Kidney (tissue), 22 donors: ENCODE results near the gene TREML4. TPM values are rescaled to one million over a fixed set of nuclear protein-coding genes. Genes with fewer than 3 reads are reported as not detected.

Source experiments
- DNase-seq, 5 donors: peaks; one replicate each; pipeline ENCODE4 v3.0.0-alpha.2; 2013 to 2020
- FAIRE-seq: peaks from 2 replicates; lab custom pipeline; 2012; peaks lifted over from hg19 to GRCh38; lab: Jason Lieb, UNC
- H3K27ac ChIP-seq, 2 donors: one replicate each; pipeline ENCODE4 v1.7.0; 2013; ENCODE audit warnings: low read depth in 2 of 2, low read length in 2 of 2, inconsistent platforms in 1 of 2
- H3K27me3 ChIP-seq: one replicate; pipeline ENCODE4 v1.7.1; 2013; ENCODE audit warnings: low read length, inconsistent platforms; ENCODE audit not compliant: control insufficient read depth, insufficient read depth
- H3K36me3 ChIP-seq, 3 donors: one replicate each; pipeline versions ENCODE4 v1.7.0 to v1.7.1; 2013; ENCODE audit warnings: low read length in 3 of 3, control low read depth in 1 of 3, inconsistent platforms in 1 of 3; ENCODE audit not compliant: insufficient read depth in 3 of 3, control insufficient read depth in 2 of 3
- H3K4me1 ChIP-seq, 3 donors: one replicate each; pipeline versions ENCODE4 v1.7.0 to v1.7.1; 2013; ENCODE audit warnings: low read length in 3 of 3, inconsistent platforms in 1 of 3, low read depth in 1 of 3; ENCODE audit not compliant: control insufficient read depth in 2 of 3, insufficient read depth in 2 of 3
- H3K4me3 ChIP-seq, 3 donors: one replicate each; pipeline versions ENCODE4 v1.7.0 to v1.8.1; 2013; ENCODE audit warnings: low read length in 3 of 3, control low read depth in 1 of 3, inconsistent platforms in 1 of 3
- H3K9ac ChIP-seq, 3 donors: one replicate each; pipeline versions ENCODE4 v1.7.0 to v1.7.1; 2013; ENCODE audit warnings: low read length in 3 of 3, control low read depth in 1 of 3, inconsistent platforms in 1 of 3
- H3K9me3 ChIP-seq, 3 donors: one replicate each; pipeline versions ENCODE4 v1.7.0 to v1.7.1; 2013; ENCODE audit warnings: low read length in 3 of 3, control low read depth in 1 of 3, inconsistent platforms in 1 of 3; ENCODE audit not compliant: control insufficient read depth in 2 of 3, insufficient read depth in 1 of 3
- CTCF ChIP-seq: IDR thresholded peaks from 3 replicates; pipeline ENCODE4 v1.5.1; 2012; ENCODE audit warnings: mild to moderate bottlenecking, moderate library complexity, borderline replicate concordance; ENCODE audit not compliant: insufficient read depth; ENCODE audit errors: extremely low read depth
- intact Hi-C: fragments of 100-400 bp; cut with DNase I; formaldehyde crosslinking; loops from one replicate; pipeline ENCODE4 v1.11.1; 2022
- long read RNA-seq, 10 donors: library from polyadenylated mRNA in 1 of 10; unstranded in 1 of 10; transcript quantifications; one replicate each; pipeline ENCODE4 v2.0.0 and lab custom pipeline, GENCODE V29; 2021 to 2026
- polyA plus RNA-seq: library from polyadenylated mRNA; stranded (reverse); fragments of 350-450 nt; fragmentation: Illumina TruSeq; extraction: RNeasy Lipid Tissue Mini Kit (QIAGEN cat#74804); gene quantifications from one replicate; pipeline ENCODE4 v1.2.3, GENCODE V29; 2014; ENCODE audit warnings: low read depth, low replicate concordance; ENCODE audit not compliant: insufficient read depth
- total RNA-seq: library from RNA; stranded (reverse); fragmentation: NEBNext Ultra II Directional; extraction: Animal tissue kit (Norgen Biotek cat#: 25700); gene quantifications from one replicate; pipeline ENCODE4 v1.2.1, GENCODE V29; 2021
- donor health status: control.
- donor health status: control.
- donor health status: control.
- donor health status: control.
- donor health status: control.
- donor health status: DM: yes; HTN: yes; CAD: no.
- donor health status: Normal renal cell carcinoma (clear cell type).

TREML4 gene
- not detected for total RNA-seq
- polyA plus RNA-seq, result not detected
- long read RNA-seq, donor 1, result 0 reads
- long read RNA-seq, donor 2, result 0 reads
- long read RNA-seq, donor 3, result 0 reads
- long read RNA-seq, donor 4, result 0 reads
- long read RNA-seq, donor 5, result 0 reads
- long read RNA-seq, donor 6, result 0 reads
- long read RNA-seq, donor 7, result 0 reads
- long read RNA-seq, donor 8, result 0 reads
- long read RNA-seq, donor 9, result 0 reads
- long read RNA-seq, donor 10, result 0 reads

GRCh38 chr6:41228096-41228495 lies at the start of gene TREML4:
TREML4 (plus strand) TSS chr6:41228349; CDS start chr6:41228428, 79 bp downstream.
- DNase-seq, result no peak
- Histone ChIP-seq H3K36me3 (no peaks in the 10 kb centered on the region), H3K4me1 (no peaks in the 10 kb centered on the region), H3K27ac (no peak within 1 kb of the TSS), H3K27me3 (no peaks in the 10 kb centered on the region), H3K9ac (no peak within 1 kb of the TSS), H3K4me3 (no peak within 1 kb of the TSS), H3K9me3 (no peaks in the 10 kb centered on the region)
- intact Hi-C loops, result no loop called here
- no peak for FAIRE-seq
- TF ChIP-seq CTCF, result no peak

- Histone ChIP-seq H3K4me3 (no peak overlapping the region), H3K27me3 (no peaks in the 10 kb centered on the region), H3K9ac (no peak overlapping the region), H3K27ac (no peak overlapping the region), H3K36me3 (no peaks in the 10 kb centered on the region), H3K4me1 (no peaks in the 10 kb centered on the region), H3K9me3 (no peaks in the 10 kb centered on the region)
- intact Hi-C loops, result no loop called here
- TF ChIP-seq CTCF, result no peak
- DNase-seq, result no peak
- no peak for FAIRE-seq
These were observed 49.0 kb upstream of the TREML4 start for GRCh38 chr6:41179163-41179562.

GRCh38 chr6:41181566-41181965 lies 46.6 kb upstream of the TREML4 start:
- intact Hi-C loops, result no loop called here
- Histone ChIP-seq H3K9ac (no peak overlapping the region), H3K27ac (no peak overlapping the region), H3K4me3 (no peak overlapping the region), H3K4me1 (no peaks in the 10 kb centered on the region), H3K27me3 (no peaks in the 10 kb centered on the region), H3K9me3 (no peaks in the 10 kb centered on the region), H3K36me3 (no peaks in the 10 kb centered on the region)
- TF ChIP-seq CTCF, result no peak
- DNase-seq (no peak), FAIRE-seq (no peak)
